ENCODE data around the gene BCAS3.
A peak's percentile ranks its signal among the peaks of the same experiment; 100 is the strongest.

BCAS3 gene

DNA sequence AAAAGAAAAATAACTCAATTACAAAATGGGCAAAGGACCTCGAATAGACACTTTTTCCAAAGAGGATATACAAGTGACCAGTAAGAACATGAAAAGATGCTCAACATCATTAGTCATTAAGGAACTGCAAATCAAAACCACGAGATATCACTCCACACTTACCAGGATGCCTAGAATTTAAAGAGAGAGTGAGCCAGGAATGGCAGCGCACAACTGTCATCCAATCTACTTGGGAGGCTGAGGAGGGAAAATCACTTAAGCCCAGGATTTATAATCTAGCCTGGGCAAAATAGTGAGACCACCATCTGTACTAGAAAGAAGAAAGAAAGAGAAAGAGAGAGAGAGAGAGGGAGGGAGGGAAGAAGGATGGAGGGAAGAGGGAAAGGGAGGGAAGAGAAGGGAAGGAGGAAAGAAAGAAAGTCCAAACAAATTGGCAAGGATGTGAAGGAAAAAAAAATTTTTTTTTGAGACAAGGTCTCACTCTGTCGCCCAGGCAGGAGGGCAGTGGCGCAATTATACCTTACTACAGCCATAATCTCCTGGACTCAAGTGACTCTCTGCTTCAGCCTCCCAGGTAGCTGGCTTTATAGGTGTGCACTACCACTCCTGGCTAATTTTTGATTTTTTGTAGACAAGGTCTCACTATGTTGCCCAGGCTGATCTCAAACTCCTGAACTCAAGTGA lies 744.6 kb downstream of the BCAS3 start:
- no peak for DNase-seq (ENCODE audit: low spot score)
- TF ChIP-seq, protein P1, sequence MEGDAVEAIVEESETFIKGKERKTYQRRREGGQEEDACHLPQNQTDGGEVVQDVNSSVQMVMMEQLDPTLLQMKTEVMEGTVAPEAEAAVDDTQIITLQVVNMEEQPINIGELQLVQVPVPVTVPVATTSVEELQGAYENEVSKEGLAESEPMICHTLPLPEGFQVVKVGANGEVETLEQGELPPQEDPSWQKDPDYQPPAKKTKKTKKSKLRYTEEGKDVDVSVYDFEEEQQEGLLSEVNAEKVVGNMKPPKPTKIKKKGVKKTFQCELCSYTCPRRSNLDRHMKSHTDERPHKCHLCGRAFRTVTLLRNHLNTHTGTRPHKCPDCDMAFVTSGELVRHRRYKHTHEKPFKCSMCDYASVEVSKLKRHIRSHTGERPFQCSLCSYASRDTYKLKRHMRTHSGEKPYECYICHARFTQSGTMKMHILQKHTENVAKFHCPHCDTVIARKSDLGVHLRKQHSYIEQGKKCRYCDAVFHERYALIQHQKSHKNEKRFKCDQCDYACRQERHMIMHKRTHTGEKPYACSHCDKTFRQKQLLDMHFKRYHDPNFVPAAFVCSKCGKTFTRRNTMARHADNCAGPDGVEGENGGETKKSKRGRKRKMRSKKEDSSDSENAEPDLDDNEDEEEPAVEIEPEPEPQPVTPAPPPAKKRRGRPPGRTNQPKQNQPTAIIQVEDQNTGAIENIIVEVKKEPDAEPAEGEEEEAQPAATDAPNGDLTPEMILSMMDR (IDR thresholded peaks at IDR 0.05; ENCODE audit: extremely low read depth, missing control alignments): no peak

DNA sequence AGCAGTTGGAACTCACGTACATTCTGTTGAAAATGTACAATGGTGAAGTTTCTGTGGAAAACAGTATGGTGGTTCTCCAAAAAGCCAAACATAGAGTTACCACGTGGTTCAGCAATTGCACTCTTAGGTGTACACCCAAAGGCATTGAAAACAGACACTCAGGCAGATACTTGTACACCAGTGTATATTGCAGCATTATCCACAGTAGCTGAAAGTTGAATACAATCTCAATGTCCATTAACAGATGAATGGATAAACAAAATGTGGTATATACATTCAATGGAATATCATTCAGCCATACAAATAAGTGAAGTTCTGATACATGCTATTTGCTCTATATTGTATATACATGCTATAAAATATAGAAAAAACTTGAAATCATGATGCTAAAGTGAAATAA lies 745.2 kb downstream of the BCAS3 start:
- TF ChIP-seq, protein P1 (IDR thresholded peaks at IDR 0.05; ENCODE audit: extremely low read depth, missing control alignments): no peak

DNA sequence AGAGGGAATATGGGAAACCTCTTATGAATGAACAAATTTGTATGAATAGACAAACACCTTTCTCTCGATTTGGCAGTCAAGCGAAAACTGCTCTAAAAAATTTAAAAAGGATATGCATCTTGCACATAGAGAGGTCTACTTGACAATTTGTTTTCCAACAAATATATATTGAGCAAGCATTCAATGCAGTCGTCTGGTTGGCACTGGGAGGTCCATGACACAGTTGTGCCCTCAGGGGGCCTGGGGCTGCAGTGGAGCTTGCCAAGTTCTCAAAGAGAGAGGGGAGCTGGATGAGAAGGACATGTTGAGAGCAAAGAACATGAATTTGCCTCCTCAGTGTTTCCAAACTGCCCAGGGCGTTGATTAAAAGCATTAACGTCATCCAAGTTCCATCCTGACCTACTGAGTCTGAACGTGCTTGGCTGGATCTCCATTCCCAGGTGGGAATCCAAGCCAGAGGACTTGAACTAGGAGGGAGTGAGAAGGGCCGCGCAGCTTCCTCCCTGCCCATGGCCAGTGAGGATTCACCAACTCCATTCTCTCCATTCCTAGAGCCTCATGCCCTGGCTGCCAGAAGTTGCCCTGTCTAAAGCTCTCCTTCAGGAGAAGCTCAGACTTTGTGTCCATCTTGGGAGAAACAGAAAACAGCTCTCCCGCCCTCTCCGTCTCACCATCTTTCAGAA lies 746.5 kb downstream of the BCAS3 start:
- DNase-seq (ENCODE audit: low spot score): no peak

More for the DNA sequence above, 745.2 kb downstream of the BCAS3 start:
- no peak for DNase-seq (ENCODE audit: low spot score)

DNA sequence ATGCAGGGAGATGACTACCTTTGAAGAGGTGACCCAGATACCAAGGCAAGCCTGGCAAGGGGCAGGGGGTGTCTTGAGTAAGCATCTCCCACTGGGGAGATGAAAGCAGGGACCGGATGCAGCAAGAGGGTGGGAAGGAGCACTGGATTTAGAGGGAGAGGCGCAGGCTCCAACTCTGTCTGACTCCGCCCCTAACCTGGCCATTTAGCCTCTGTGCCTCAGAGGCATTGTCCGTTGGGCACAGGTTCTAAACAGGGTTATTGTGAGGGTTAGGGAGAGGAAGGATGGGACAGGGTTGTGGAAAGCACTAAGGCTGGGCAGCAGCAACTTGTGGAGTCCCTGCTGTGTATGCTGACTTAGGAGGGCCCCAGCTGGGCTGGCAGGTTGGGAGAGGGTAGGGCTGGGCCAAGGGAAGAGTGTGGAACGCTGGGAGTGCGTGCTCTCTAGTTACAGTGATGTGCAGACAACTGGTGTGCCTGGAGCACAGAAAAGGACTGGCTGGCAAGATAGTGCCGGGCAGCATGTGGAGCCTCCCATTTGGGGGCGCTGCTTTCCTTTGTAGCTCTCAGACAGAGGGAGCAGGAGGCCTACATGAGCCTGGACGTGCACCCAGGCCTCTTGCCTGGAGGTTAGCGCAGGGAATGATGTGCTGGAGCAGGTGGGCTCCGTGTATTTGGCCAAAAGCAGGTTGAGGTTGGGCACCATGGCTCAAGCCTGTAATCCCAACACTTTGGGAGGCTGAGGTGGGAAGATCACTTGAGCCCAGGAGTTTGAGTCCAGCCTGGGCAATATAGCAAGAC lies 748.2 kb downstream of the BCAS3 start:
- peak; percentile 10 for DNase-seq (ENCODE audit: low spot score)

More for the DNA sequence above, 746.5 kb downstream of the BCAS3 start:
- TF ChIP-seq, protein P1 (IDR thresholded peaks at IDR 0.05; ENCODE audit: extremely low read depth, missing control alignments): no peak

DNA sequence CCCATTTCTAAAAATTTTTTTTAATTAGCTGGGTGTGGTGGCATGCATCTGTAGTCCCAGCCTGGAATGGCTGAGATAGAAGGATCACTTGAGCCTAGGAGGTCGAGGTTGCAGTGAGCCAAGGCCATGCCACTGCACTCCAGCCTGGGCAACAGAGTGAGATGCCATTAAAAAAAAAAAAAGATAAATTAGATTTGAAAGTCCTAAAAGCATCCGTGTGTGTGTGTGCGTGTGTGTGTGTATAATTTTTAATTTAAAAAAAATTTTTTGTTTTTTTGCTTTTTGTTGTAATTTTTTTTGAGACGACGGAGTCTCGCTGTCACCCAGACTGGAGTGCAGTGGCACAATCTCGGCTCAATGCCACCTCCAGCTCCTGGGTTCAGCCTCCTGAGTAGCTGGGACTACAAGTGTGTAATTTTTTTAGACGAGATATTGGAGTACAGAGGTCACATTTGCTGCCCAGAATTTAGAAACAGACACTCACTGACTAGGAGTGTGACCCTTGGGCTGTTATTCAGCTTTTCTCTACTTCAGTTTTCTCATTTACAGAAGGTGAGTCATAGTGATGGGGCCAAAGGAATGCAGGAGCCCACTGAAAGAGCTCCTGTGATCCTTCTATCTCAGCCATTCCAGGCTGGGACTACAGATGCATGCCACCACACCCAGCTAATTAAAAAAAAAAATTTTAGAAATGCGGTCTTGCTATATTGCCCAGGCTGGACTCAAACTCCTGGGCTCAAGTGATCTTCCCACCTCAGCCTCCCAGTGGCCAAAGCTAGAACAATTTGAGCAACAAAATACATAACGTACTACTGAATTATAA lies 749.0 kb downstream of the BCAS3 start:
- TF ChIP-seq, protein P1 (IDR thresholded peaks at IDR 0.05; ENCODE audit: extremely low read depth, missing control alignments): no peak
- no peak for DNase-seq (ENCODE audit: low spot score)

More for the DNA sequence above, 748.2 kb downstream of the BCAS3 start:
- TF ChIP-seq, protein P1 (IDR thresholded peaks at IDR 0.05; ENCODE audit: extremely low read depth, missing control alignments): no peak

DNA sequence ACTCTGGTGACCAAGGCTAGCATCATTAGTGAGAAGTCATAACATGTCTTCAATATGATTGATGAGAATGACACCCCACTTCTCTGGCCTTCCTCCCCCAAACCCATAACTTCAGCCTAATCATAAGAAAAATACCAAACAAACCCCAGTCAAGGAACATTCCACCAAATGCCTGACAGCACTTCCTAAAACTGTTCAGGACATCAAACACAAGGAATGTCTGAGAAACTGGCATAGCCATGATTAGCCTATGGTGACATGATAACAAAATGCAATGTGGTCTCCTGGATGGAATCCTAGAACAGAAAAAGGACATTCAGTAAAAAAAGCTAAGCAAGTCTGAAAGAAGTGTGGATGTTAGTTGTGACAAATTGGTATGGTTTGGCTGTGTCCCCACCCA lies 749.9 kb downstream of the BCAS3 start:
- DNase-seq (ENCODE audit: low spot score): no peak

More for the DNA sequence above, 749.9 kb downstream of the BCAS3 start:
- TF ChIP-seq, protein P1 (IDR thresholded peaks at IDR 0.05; ENCODE audit: extremely low read depth, missing control alignments): no peak

Data from GM20000 (cell line).